Measurements from ENCODE around the gene ANKS3.

ANKS3 gene

DNA sequence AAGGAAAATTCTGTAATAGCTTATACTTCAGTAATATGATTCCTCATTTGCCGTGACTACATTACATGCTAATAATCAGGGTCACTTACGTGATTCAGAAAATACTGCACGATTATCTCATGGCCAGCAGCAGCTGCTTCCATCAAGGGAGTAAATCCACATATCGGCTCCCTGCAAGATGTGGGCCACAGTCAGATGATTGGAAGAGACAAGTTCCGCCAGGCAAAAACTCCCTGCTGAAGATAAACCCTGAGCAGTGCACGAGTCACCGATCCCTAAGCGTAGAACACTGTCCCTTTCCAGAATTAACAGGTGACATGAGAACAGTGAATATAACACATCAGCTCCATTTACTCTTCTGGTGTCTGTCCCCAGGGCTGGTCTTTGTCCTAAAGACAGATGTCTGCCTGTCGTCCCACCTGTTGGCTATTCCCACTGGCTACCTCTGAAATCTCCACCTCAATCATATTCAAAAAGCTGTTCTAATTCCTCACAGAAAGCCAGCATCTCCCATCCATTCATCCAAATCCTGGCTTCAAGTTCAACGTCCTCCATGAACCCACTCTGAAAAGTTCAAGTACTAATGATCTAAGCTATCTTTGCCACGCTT lies 9.3 kb downstream of the ANKS3 start:
- no peak for DNase-seq (ENCODE audit: low read depth)

- no peak for DNase-seq (ENCODE audit: low read depth)
Measured at GRCh38 chr16:4723071-4723767, 10.9 kb downstream of the ANKS3 start.

- no peak for DNase-seq (ENCODE audit: low read depth)
Measured at GRCh38 chr16:4718466-4718865, 15.6 kb downstream of the ANKS3 start.

DNA sequence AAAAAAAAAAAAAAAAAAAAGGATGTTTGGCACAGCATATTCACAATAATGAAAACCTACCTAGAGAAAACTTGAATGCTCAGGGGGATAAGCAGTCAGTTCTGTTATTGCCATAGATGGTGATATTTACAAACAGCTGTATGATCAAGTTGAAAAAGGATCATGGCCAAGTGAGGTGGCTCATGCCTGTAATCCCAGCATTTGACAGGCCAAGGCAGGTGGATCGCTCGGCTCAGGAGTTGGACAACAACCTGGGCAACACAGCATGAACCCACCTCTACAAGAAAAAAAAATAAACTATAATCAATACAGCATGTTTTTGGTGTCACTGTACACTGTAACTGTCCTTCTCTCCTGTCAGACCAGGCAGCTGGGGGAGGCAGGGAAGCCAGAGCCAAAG lies 19.1 kb downstream of the ANKS3 start:
- no peak for DNase-seq (ENCODE audit: low read depth)

GRCh38 chr16:4713663-4714501 lies 20.2 kb downstream of the ANKS3 start:
- no peak for DNase-seq (ENCODE audit: low read depth)

DNA sequence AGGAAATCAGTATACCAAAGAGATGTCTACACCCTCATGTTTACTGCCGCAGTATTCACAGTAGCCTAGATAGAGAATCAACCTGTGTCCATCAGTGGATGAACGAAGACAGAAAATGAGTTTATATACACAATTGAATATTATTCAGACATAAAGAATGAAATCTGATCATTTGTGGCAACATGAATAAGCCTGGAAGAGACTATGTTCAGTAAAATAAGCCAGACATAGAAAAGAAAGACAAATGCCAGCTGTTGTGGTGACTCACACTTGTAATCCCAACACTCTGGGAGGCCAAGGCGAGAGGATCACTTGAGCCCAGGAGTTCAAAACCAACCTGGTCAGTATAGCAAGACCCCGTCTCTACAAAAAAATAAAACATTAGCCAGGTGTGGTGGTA lies 24.6 kb downstream of the ANKS3 start:
- no peak for DNase-seq (ENCODE audit: low read depth)

GRCh38 chr16:4706871-4707270 lies 27.2 kb downstream of the ANKS3 start:
- DNase-seq (ENCODE audit: low read depth) = no peak

DNA sequence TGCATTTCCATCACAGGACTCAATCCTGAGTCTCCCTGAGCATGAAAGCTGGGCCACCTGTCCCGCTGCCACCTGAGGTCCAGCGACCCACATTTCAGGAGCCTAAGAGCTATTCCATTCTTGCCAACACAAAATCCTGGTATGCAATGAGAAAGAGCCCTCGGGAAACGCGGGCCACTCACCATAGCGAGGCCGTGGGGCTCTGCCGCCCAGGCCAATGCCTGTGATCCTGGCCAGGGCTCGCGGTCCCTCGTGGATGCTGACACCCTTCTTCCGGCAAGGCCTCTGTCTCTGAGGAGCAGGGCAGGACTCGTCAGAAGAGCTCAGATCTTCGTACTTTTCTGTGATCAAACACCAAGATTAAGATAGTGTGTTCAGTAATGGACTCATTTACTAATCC lies 29.2 kb downstream of the ANKS3 start:
- DNase-seq (ENCODE audit: low read depth) = no peak

DNA sequence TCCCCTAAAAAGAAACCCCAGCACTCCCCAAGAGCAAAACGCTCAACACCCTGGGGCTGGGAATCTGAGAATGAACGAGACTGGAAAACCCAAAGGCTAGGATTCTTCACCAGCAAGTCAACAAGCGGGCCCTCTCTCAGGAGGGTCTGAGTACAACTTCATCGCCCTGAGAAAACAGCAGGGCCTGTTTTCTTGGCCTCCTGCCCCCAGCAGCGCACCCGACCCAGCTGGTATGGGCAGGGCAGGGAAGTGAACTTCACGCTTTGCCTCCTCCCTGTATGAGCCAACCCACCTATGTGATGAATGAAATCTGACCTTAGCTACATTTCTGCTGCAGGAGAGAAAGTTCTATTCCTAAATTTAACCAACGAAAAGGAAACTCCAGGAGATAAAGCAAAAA lies 29.6 kb downstream of the ANKS3 start:
- DNase-seq (ENCODE audit: low read depth) = no peak

DNA sequence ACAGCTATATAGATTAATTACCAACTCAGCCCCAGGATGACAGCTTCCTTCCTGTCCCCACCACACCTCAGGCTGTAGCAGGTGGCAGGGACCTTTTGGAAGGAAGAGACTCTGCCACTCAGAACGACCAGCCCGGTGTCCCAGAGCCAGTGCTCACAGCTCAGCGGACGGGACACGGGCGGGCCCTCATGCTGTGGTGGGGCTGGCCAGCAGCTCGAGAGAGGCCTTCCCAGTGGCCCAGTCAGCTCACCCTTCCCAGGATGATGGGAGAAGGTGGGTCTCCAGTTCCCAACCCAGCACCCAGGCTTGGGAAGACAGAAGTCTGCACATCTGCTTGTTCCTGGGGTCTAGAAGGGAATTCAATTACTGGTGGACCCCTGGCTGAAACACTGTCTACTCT lies 30.2 kb downstream of the ANKS3 start:
- no peak for DNase-seq (ENCODE audit: low read depth)

DNA sequence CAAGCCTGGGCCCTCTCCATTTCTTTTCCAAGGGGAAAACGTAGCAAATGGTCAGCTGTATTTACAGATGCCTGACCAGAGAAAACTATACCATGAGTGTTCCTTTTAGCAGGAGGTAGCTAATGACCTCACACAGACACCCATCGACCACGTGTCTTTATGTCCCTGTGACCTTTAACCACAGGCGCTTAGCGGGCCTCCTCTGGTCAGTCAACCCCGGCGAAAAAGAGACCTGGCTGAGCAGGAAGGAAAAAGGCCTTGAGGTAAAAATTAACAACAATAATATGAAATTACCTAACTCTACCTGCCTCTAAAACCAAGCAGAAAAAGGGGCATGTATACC lies 31.6 kb downstream of the ANKS3 start:
- no peak for DNase-seq (ENCODE audit: low read depth)

GRCh38 chr16:4701791-4702465 lies 32.1 kb downstream of the ANKS3 start:
- DNase-seq (ENCODE audit: low read depth) = no peak

GRCh38 chr16:4700997-4701743 lies 32.9 kb downstream of the ANKS3 start:
- DNase-seq (ENCODE audit: low read depth) = no peak

DNA sequence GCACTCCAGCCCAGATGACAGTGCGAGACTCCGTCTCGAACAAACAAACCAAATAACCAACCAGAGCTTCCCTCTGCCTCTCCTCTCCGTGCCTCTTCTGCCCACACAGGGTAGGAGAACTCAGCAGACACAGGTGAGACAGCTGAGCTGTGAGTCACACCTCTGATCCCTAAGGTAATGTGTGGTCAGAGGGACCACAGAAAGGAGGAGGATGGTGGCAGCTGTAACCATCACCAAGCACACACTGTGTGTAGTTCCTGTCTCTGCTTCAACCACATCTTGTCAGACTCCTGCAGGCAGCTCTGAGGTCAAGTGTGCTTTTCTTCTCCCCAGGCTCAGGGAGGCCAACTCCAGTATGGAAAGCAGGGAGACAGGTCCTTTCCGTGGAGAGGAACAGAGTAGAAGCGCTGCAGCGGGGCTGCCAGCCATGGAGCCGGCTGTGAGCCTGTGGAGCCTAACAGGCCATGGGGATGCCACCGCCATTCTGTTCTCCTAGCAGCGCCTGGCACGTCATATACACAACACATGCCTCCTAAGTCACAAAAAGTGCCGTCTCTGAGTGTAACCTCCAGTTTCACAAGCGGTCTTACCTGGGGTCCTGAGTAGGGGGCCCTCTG lies 33.6 kb downstream of the ANKS3 start:
- no peak for DNase-seq (ENCODE audit: low read depth)

GRCh38 chr16:4699046-4699556 lies 35.0 kb downstream of the ANKS3 start:
- no peak for DNase-seq (ENCODE audit: low read depth)

- no peak for DNase-seq (ENCODE audit: low read depth)
Measured at GRCh38 chr16:4698321-4699045, 35.6 kb downstream of the ANKS3 start.

DNA sequence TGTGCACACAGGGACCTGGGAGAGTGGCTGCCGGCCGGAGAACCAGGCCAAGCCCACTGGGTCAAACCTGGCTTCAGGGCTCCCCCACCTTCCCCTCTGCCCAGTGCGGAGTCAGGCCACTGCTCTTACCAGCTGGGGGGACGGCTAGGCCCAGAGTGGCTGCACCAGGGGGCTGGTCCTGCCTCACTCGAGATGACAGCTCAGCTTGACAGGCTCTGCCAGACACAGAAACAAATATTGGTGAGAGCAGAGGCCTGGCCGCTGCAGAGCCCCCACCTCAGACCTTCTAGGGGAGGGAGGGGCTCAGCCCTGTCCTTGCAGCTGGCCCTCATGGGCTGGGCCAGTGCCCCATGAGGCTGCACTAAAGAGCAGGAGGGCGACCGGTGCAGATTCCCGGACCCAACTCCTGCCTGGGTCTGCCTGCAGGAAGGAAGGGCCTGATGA lies 36.2 kb downstream of the ANKS3 start:
- no peak for DNase-seq (ENCODE audit: low read depth)

- no peak for DNase-seq (ENCODE audit: low read depth)
Measured at GRCh38 chr16:4696905-4697847, 36.9 kb downstream of the ANKS3 start.

- no peak for DNase-seq (ENCODE audit: low read depth)
Measured at GRCh38 chr16:4696172-4696904, 37.7 kb downstream of the ANKS3 start.

All from stimulated activated CD8-positive, alpha-beta memory T cell treated with anti-CD3 and anti-CD28 coated beads, Interleukin-15, amount 100 ng/mL, for 24 hours (primary cell).